Thyroid gland (tissue), 4 donors: ENCODE measurements around the gene ZNF429.

Experiments used
- POLR2A ChIP-seq, 2 donors: fragments of 450-650 bp; IDR thresholded peaks; one replicate each; pipeline ENCODE4 v1.6.1; 2017; ENCODE audit warnings: antibody characterized with exemption in 2 of 2, mild to moderate bottlenecking in 2 of 2, moderate library complexity in 1 of 2
- TF ChIP-seq, protein P1 (sequence below), 6 experiments: fragments of 200-600 bp in 3 of 6; fragments of 450-650 bp in 3 of 6; sonication (generic) in 3 of 6; IDR thresholded peaks; one replicate each; pipeline ENCODE4 v1.5.1; 2016 to 2019; ENCODE audit warnings: antibody characterized with exemption in 6 of 6, mild to moderate bottlenecking in 2 of 6, inconsistent platforms in 1 of 6, moderate library complexity in 1 of 6

DNA sequence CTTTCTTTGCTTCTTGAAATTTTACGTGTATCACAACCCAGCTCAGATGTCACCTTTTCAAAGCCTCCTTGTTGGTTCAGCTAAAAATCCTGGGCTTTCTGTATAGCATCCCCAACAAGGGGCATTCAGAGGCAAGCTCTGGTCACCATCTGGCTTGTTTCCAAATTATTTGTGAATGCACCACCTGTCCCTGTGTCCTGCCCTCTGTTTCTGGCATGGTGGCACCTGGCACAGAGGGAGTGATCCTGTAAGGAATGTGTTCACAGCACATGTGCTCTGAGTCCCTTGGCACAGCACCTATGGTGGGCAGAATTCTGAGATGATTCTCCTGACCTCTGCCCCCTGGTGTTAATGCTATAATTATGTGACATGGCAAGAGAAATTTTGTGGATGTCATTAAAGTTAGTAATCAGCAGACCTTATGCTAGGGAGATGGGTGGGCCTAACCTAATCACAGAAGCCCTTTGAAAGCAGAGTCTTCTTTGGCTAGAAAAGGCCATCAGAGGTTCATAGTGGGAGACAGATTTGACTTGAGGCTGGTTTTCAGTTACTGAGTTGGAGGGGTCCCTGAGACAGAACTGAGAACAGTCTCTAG lies 76.3 kb downstream of the ZNF429 start:
- TF ChIP-seq, protein P1, sequence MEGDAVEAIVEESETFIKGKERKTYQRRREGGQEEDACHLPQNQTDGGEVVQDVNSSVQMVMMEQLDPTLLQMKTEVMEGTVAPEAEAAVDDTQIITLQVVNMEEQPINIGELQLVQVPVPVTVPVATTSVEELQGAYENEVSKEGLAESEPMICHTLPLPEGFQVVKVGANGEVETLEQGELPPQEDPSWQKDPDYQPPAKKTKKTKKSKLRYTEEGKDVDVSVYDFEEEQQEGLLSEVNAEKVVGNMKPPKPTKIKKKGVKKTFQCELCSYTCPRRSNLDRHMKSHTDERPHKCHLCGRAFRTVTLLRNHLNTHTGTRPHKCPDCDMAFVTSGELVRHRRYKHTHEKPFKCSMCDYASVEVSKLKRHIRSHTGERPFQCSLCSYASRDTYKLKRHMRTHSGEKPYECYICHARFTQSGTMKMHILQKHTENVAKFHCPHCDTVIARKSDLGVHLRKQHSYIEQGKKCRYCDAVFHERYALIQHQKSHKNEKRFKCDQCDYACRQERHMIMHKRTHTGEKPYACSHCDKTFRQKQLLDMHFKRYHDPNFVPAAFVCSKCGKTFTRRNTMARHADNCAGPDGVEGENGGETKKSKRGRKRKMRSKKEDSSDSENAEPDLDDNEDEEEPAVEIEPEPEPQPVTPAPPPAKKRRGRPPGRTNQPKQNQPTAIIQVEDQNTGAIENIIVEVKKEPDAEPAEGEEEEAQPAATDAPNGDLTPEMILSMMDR (IDR thresholded peaks at IDR 0.05) = no peak
- no peak for TF ChIP-seq POLR2A (IDR thresholded peaks at IDR 0.05)
